ENCODE data around the gene KLHL33. TPM values are rescaled to one million over a fixed set of nuclear protein-coding genes. Genes with fewer than 3 reads are reported as not detected.

KLHL33 gene, protein sequence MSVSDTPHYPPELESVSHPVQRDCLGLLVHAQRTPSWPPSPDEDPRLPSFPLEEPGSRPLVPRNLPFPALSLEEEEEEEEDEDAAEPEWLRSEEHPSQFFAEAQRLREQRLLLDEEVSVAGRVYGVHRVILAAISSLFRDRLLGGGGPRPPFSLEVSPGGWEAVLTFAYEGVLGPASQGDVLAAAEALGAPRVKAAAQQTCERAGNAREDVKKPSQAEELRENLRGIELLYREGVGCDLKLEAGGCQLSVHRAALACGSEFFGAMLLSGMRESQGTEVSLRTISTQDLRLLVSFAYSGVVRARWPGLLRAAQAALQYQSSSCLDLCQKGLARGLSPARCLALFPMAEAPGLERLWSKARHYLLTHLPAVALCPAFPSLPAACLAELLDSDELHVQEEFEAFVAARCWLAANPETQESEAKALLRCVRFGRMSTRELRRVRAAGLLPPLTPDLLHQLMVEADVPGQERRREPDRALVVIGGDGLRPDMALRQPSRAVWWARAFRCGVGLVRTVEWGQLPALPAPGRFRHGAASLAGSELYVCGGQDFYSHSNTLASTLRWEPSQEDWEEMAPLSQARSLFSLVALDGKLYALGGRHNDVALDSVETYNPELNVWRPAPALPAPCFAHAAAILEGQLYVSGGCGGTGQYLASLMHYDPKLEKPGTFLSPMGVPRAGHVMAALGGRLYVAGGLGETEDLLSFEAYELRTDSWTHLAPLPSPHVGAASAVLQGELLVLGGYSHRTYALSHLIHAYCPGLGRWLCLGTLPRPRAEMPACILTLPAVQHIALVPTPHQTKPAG
- 1 to 10 TPM in 5 of 10 donors, under 1 TPM in 5; 0.41 to 1.8 (median 0.97) TPM for polyA plus RNA-seq (ENCODE audit: insufficient read length in 10 of 10)
- long read RNA-seq, donor 1, result 0 reads
- long read RNA-seq, donor 2, result 0 reads
- long read RNA-seq, donor 3, result 0 reads
- long read RNA-seq, donor 4, result 0 reads
- long read RNA-seq, donor 5, result 0 reads
- long read RNA-seq, donor 6, result 0 reads
- long read RNA-seq, donor 7, result 0 reads
- long read RNA-seq, donor 8, result 0 reads
- long read RNA-seq, donor 9, result 0 reads

DNA sequence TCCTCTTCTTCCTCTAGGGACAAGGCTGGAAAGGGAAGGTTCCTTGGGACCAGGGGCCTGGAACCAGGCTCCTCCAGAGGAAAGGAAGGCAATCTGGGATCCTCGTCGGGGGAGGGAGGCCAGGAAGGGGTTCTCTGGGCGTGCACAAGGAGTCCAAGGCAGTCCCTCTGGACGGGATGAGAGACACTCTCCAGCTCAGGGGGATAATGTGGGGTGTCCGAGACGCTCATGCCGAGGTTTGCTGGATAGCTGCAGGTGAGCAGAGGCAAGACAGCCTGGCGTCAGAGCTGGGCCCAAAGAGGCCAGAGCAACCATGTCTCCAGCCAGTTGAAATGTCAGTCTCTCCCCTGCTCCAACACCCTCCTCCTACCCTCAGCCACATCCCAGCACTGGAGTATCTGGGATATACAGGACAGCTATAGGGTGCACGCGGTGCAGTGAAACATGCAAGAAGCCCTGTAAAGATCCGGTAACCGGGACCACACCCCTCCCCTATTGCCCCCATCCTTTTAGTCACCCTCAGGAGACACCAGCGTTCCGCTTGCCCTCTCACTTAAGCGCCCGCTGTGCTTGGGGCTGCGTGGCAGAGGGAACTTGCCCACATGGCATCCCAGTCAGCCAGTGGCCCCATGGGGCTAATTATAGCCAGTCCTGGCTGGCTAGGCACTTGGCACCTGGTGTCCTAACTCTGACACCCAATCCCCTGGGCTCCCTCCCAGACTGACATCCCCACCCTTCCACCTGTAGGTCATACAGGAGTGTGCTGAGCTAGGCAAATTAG is at the start of gene KLHL33:
Gene KLHL33, minus strand, starts transcription at position 585 of the 781 bp plus-strand sequence. Its CDS starts 355 bp downstream, at position 230.
- DNase-seq, result peak in 1 of 3 donors; percentile 10

DNA sequence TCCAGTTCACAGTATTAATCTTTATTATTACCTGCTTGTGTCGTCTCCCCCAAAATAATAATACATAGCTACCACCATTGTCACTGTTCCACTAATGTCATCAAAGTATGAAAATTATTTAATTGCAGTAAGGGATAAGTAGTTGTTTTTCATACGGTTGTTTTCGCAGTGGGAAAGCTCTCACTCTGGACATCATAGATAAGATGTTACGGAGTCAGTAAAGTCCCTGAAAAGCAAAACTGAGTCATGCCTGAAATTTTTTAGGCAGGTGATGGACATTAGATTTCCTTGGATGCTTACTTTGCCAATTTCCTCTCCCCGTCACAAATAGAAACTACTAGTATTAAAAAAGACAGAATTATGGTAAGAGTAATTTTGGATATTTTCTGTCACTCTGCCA is 46.4 kb upstream of the KLHL33 start:
- DNase-seq, result no peak

DNA sequence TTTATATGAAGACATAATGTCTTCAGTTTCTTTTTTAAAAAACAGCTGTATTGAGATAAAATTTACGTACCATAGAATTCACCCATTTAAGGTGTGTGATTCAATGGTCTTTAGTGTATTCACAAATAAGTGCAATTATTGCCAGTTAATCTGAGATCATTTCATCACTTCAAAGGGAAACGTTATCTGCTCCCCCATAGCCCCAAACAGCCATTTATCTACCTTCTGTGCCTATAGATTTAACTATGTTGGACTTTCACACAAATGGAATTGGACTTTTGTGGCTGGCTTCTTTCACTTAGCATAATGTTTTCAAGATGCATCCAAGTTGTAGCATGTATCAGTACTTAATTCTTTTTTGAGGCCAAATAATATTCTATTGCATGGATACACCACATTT is 42.9 kb upstream of the KLHL33 start:
- DNase-seq, result no peak

DNA sequence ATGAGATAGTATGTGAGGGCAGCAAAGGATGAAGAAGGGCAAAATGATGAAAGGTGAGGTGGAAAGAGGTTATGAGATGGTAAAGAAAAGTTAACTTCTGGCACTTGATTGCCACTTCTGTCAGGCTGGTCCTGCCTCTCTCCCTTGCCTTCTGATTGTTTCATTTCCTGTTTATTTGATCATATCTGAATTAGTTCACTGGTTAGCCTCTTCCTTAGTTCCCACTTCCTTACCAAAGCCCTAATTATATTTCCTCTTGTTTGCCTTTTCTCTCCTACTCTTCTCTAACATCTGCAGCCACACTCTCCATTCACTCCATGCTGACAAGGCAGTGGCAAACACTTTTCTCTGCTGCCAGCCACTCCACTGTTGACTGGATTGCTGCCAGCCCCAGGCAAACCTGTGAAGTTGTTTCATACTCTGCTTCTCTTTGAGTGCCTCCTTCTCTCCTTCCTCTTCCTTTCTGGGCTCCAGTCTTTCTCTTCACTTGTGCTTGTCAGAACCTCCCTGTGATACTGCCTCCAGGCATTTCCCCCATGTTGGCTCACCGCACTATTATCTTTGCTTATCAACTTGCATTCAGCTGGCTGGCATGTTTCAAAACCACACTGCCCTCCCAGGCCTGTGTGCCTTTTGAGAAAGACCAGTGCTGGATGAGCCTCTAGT is 41.4 kb upstream of the KLHL33 start:
- no peak for DNase-seq

DNA sequence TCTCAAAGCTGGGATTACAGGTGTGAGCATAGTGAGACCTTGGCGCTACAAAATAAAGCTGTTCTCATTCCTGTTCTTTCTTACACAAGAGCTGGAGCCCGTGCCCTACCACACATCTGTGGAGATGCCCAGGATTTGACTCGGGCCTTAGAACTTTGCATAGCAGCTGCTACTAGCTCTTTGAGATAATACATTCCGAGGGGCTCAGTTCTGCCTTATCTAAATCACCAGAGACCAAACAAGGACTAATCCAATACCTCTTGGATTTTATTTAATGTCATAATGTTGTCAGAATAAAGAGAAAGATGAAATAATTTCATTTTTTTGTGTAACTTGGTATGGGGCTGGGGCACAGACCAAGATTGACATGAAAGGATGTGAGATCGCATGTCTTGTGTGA is 40.8 kb upstream of the KLHL33 start:
- no peak for DNase-seq

DNA sequence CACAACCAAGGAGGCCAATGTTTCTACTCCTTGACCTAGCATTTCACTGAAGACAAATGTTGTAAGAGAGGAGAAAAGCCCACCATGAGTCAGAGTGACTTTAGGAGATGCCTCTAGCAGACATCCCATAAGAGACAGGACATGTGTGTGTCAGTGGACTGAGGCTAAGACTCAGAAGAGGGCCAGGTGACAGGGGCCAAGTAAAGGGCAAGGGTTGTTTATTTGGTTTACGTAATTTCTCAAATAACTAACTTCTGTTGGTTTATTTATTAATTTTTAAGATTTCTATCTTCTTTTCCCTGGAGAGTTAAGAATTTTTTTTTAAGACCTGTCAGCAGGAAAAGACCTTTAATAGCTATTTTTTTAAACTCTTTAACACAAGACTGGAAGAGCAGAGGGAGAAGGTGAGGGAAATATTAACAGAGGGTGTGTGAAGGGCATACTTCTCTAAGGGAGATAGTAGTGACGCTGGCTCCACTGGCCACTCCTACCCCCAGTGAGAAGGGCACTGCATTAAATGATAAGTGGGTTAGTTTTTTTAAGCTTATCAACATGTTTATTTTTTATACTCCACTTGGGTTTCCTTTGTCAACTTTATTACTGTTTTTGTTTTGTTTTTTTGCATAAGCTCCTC is 36.7 kb upstream of the KLHL33 start:
- no peak for DNase-seq

DNA sequence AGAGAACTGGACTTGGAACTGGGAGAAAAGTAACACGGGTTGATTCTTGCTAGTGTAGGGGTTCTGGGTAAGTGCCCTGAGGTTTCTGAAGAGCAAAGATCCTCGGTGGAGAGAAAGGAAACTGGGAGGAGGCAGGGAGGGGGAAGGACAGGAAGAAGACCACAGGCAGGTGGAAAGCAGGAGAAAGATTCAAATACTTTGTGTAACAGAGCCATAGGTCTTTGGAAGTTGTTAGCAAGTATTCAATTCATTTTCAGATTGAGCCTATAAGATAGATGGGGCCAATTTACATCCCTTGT is 34.6 kb upstream of the KLHL33 start:
- no peak for DNase-seq

DNA sequence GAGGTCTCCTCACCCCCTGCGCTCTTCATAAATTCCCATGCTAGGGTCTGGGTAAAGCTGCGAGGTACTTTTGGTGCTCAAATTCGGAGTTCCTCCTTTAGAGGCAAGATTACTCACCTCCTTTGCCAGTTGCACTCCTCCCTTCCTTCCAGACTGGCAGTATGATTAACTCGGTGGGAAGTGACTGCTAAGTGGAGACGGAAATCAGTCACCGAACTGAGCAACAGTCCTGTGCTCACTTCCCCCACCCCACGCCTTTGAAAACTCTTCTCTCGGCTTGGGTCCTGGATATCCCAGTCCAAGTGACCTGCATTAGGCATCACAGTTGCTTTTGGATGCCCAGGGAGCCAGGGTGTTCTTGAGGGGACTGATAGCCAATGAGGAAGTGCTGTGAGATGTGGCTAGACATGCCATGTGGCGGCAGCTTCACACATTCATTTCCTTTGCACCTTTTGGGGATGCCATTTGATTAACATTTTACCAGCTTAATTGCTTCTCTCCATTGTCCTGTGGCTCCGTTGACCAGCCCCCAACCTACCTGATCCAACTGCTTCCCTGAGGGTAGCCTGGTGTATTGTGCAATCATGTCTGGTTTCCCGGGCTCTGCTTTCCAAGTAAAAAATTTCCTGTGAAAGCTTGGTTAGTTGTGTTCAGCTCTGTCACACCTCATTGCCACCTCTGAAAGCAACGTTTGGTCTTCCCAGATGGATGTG is 34.1 kb upstream of the KLHL33 start:
- peak in 1 of 3 donors; percentile 40 for DNase-seq

DNA sequence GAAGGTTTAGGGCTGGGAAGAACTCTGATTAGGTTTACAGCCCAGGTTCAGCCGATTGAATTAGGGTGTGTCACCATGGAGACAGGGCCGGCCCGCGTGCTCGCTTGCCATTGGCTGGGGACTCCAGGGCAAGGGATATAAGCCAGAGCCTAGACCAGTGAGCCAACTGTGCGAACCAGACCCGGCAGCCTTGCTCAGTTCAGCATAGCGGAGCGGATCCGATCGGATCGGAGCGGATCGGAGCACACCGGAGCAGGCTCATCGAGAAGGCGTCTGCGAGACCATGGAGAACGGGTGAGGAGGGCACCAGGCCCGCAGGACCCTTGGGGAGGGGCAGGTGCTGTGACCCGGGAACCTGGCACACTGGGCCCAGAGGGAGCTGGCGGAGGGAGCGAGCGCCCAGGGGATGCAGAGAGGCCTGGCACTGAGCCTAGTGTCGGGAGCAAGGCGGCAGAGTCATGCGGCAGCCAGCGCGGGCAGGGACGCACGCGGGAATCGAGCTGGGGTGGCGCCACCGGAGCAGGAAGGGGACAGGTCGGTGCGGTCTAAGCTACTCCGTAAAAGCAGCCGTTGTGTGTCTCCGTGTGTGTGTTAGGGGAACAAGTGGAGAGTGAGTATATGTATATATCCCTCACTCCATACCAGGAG is 33.4 kb upstream of the KLHL33 start, which contains the start of gene PNP:
Gene PNP, plus strand, starts transcription at position 165 of the 648 bp plus-strand sequence. Its CDS starts 119 bp downstream, at position 284.
- peak; percentile 58 to 85 (median 66) for DNase-seq

DNA sequence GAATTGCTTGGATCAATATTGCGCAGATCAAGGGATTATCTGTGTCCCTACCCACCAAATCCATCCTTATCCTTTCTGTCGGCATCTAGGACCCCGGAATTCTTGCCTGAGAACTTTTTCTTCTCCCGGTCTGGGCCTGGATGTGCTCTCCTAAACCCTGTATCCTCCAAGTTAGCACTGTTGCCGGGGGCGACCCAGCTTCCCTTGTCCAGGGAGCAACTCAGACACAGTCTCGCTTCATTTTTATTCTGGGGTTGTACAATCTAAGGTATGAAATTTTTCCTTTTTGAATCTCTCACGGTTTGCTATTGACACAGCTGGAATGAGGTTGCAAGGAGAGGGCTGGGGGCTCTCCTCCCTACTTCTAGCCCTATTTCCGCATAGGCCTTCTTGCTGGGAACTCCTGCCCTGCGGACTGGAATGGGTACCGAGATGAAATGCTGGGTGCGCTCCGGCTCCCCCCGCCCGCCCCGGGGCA is 32.8 kb upstream of the KLHL33 start:
- no peak for DNase-seq

DNA sequence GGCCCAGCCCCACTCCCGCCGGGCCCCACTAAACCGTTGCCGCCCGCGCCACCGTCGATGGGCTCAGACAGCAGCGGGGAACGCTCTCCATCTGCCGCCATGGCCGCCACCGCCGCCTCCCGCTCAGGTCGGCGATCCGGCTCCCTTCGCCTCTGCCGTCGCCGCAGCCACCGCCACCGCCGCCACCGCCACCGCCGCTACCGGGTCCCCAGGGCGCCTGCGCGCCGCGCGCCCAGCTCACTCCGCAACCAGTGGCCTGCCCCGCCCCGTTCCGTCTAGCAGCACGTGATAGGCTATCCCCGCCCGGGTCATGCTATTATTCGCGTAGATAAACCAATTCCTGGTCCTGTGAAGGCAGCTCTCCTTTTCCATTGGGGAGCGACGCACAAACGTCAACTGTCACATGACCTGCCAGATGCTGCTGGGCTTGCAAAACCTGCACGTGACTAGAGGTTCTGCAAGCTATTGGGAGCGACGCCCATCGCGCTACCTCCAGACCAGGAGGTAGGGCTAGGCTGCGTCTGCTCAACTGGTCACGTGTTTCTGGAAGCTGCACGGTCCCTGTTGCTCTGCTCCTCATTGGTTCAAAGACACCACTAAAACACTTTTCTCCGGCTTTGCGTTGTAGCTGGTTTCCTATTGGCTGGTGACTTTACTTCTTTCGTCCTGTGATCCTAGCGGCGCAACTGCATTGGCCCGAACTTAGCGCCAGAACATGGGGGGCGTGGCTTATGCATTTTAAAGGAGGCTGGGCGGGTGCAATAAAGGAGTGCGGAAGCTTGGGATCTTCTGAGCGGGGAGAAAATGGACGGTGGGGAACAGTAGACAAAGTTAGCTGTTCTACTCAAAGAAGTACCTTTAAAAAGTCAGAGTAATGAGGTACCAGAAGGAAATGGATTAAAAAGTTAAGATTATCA is 25.5 kb upstream of the KLHL33 start, which contains the start of gene PIP4P1:
Gene PIP4P1, minus strand, starts transcription at position 210 of the 917 bp plus-strand sequence. Its CDS starts 109 bp downstream, at position 101.
- peak; percentile 99 to 100 (median 100) for DNase-seq

DNA sequence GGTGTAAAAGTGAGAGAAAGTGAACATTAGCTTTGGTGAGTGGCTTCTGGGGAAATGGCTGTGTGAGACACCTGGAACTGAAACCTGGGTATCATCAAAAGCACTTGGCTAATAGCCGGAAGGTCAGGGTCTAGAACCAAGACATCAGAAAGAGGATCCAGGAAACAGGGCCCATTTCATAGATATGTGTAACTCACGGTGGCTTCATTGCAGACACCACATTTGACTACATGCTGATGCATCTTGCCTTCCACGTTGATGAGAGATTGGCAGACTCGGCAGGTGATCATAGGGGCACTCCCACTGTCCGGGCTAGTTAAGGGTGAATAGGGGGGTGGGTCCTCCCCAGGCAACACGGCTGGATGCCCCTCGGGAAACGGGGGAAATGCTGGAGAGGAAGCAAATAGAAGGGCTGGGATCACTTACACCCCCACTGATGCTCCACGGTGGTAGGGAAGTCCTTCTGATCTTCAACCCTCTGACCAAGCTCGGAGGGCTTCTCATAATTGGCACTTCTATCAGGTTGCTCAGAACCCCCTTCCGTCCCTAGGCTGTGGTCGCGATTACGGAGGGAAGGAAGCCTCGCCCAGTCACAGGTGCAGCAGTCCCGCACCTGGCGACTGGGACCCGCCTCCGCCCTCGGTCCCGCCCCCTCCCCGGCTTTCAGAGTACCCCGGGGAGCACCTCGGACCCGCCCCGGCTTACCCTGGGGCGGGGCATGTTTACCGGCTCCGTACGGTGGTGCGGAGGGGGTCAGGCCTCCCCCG is 24.7 kb upstream of the KLHL33 start:
- DNase-seq, result no peak

DNA sequence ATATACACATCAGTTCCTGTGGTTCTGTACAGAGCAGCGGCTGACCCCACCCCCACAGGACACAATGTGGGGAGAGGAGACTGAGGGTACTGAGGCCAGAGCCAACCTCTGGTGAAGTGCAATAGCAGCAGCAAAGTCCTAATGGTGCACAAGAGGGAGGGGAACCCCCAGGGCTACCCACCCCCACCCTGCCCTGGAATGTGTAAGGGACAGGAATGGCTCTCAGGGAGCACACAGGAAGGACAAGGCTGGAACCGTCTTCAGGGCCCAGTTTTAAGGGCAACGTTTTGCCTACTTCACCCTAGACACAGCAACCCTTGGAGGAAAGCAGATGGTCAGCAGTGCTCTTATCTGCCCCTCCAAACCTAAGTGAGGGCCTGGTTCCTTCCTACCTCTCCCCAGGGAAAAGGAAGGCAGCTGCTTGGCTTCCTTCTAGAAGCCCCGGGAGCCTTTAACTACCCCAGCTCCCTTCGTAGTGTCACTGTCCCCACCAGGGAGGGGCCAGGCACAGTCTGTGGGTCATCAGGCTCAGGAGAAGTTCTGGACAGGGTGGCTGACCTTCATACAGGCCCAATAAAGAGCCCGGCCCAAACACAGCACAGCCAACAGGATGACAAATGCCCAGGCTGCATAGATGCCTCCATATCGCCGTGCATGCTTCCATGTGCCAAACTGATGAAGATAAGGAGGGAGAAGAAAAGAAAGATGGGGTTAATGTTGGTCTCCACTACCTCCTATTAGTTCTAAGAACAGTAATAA is 22.2 kb upstream of the KLHL33 start:
- no peak for DNase-seq

DNA sequence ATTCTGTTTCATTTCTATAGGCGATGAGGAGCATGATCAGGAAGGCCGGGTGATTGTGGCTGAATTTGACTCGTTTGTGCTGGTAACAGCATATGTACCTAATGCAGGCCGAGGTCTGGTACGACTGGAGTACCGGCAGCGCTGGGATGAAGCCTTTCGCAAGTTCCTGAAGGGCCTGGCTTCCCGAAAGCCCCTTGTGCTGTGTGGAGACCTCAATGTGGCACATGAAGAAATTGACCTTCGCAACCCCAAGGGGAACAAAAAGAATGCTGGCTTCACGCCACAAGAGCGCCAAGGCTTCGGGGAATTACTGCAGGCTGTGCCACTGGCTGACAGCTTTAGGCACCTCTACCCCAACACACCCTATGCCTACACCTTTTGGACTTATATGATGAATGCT is 21.0 kb upstream of the KLHL33 start:
- no peak for DNase-seq

DNA sequence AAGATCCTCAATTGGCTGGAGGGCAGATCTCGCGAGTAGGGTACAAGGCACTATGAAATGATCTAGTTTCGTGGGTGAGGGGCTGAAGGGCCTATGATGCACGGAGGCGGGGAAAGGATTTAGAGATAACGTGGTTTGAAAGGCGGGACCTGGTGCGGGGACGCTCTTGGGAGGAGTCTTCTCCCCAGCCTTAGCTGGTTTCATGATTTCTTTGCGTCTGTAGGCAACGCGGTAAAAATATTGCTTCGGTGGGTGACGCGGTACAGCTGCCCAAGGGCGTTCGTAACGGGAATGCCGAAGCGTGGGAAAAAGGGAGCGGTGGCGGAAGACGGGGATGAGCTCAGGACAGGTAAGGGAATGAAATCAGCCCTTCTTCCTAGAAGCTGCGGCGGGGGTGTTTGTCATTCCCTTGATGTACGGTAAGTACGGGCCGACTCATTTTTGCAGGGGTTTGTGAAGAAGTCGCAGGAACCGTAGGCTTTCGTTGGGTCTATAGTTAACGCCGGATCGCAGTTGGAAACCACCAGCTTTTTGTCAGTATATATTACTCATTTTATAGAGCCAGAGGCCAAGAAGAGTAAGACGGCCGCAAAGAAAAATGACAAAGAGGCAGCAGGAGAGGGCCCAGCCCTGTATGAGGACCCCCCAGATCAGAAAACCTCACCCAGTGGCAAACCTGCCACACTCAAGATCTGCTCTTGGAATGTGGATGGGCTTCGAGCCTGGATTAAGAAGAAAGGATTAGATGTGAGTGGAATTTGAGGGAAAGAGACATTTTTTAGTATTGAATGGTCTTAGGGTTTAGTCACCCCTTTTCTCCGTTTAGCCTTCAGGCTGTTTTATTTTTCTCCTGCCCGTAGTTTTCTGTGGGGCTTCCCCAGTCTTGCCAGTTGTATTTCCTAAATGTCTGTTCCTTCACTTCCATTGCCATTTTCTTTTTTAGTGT is 19.7 kb upstream of the KLHL33 start:
- DNase-seq, result no peak

Measured in muscle of back (tissue), 13 donors.